ENCODE data around the gene SIX4. TPM values are rescaled to one million over a fixed set of nuclear protein-coding genes. Genes with fewer than 3 reads are reported as not detected.

The SIX4 gene
- polyA plus RNA-seq, 2 of the 4 experiments (the other 2 are of a cell fraction) = 1.8 to 2.3 TPM

DNA sequence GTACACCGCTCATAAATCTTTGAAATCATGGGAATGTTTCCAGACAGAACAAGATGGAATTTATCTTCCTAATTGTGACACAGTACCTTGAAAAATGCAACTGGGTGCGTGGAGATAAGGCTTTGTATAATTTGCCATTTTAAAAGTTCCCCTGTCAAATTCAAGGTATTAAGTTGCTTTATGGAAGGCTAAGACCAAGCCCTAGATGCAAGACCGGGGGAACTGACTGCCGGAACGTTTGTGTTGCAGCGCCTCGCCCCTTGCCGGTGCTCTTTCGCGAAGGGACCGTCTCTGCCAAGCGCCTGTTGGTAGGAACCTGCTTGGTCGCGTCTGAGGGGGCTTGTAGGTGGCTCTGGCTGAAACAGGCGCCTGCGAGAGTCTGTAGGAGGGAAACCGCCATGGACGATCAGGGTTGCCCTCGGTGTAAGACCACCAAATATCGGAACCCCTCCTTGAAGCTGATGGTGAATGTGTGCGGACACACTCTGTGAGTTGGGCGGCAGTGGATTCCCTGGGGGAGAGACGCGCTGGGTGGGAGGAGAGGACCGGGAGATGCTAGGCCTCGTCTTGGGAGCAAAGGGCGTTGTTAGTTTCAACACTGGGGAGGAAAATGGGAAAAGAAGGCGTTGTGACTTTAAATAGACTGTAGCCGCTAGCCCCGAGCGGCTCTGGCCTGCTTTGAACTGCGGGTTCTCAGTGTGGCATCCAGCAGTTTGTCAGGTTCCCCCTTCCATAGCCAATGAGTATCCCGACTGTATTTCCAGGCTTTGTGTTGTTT lies 10.5 kb upstream of the SIX4 start, which contains the start of gene MNAT1 (continued):
- TF ChIP-seq REST (IDR thresholded peaks at IDR 0.05) = no peak; the same call in 1 of the 2 replicates
- TF ChIP-seq RAD21 (conservative IDR thresholded peaks at IDR 0.05 in 1 of 2, IDR thresholded peaks at IDR 0.05 in 1 of 2) = peak; percentile 21 to 30; a peak in 1 of 5 replicates
- TF ChIP-seq, protein P1, sequence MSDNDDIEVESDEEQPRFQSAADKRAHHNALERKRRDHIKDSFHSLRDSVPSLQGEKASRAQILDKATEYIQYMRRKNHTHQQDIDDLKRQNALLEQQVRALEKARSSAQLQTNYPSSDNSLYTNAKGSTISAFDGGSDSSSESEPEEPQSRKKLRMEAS (IDR thresholded peaks at IDR 0.05) = peak; percentile 86
- no peak for TF ChIP-seq CHD2 (IDR thresholded peaks at IDR 0.05; ENCODE audit: low read length, partially characterized antibody)
- TF ChIP-seq POLR2AphosphoS2 (conservative IDR thresholded peaks at IDR 0.05; ENCODE audit: low read length) = no peak
- no peak for TF ChIP-seq HOXB13 (CRISPR knock-in tag; IDR thresholded peaks at IDR 0.05; ENCODE audit: low read depth)
- no peak for TF ChIP-seq ZC3H11A (IDR thresholded peaks at IDR 0.05)
- no peak for TF ChIP-seq ATOH8 (CRISPR knock-in tag; IDR thresholded peaks at IDR 0.05; ENCODE audit: low read depth)
- no peak for TF ChIP-seq HOXB5 (CRISPR knock-in tag; IDR thresholded peaks at IDR 0.05)
- no peak for TF ChIP-seq TP53 (CRISPR knock-in tag; IDR thresholded peaks at IDR 0.05)
- no peak for TF ChIP-seq BHLHE40 (IDR thresholded peaks at IDR 0.05; ENCODE audit: low read depth, low read length)
- TF ChIP-seq HDAC2 (IDR thresholded peaks at IDR 0.05) = no peak
- TF ChIP-seq MAZ (IDR thresholded peaks at IDR 0.05; ENCODE audit: borderline replicate concordance, low read depth, low read length) = 0 out of 2 replicates have a peak, but pooled peaks have one; percentile 67
- 0 out of 2 replicates have a peak, but pooled peaks have one; percentile 22 for TF ChIP-seq RFX5 (IDR thresholded peaks at IDR 0.05)
- TF ChIP-seq ZFP36 (IDR thresholded peaks at IDR 0.05; ENCODE audit: borderline replicate concordance, partially characterized antibody) = no peak
- no peak for TF ChIP-seq RNF2 (IDR thresholded peaks at IDR 0.05; ENCODE audit: borderline replicate concordance, low read depth)
- peak; percentile 32; the same call in 1 of the 3 replicates for TF ChIP-seq SMC3 (IDR thresholded peaks at IDR 0.05)
- TF ChIP-seq HEYL (CRISPR knock-in tag; IDR thresholded peaks at IDR 0.05) = no peak
- TF ChIP-seq PHF8 (IDR thresholded peaks at IDR 0.05; ENCODE audit: borderline replicate concordance, low read depth) = peak; percentile 87
- peak; percentile 28 to 86; a peak in 3 of 5 replicates for TF ChIP-seq JUN (IDR thresholded peaks at IDR 0.05)
- no peak for TF ChIP-seq NR3C1 (IDR thresholded peaks at IDR 0.05)
- TF ChIP-seq CTCF (IDR thresholded peaks at IDR 0.05) = no peak
- no peak for TF ChIP-seq USF2 (IDR thresholded peaks at IDR 0.05)
- TF ChIP-seq HMGXB4 (CRISPR knock-in tag; IDR thresholded peaks at IDR 0.05; ENCODE audit: borderline replicate concordance) = 0 out of 2 replicates have a peak, but pooled peaks have one; percentile 42
- no peak for TF ChIP-seq RARB (CRISPR knock-in tag; IDR thresholded peaks at IDR 0.05)
- no peak for TF ChIP-seq CBX8 (IDR thresholded peaks at IDR 0.05)
- no peak for TF ChIP-seq EHMT2 (IDR thresholded peaks at IDR 0.05; ENCODE audit: low read depth)
- TF ChIP-seq KDM1A (IDR thresholded peaks at IDR 0.05; ENCODE audit: low read depth) = no peak
- TF ChIP-seq CBX2 (IDR thresholded peaks at IDR 0.05; ENCODE audit: borderline replicate concordance, low read depth) = no peak
- no peak for TF ChIP-seq HES2 (IDR thresholded peaks at IDR 0.05)
- no peak for TF ChIP-seq FOSB (CRISPR knock-in tag; IDR thresholded peaks at IDR 0.05)
- 0 out of 2 replicates have a peak, but pooled peaks have one; percentile 20 for TF ChIP-seq ZNF302 (CRISPR knock-in tag; IDR thresholded peaks at IDR 0.05)
- TF ChIP-seq CHD4 (IDR thresholded peaks at IDR 0.05; ENCODE audit: borderline replicate concordance) = no peak

Measured in A549 (cell line).